Testis (tissue), 3 donors: ENCODE measurements around the gene PYHIN1. TPM values are rescaled to one million over a fixed set of nuclear protein-coding genes. Genes with fewer than 3 reads are reported as not detected.
"Not testable (repeated sequence)": the region's sequence is repeated elsewhere in the genome, so short reads cannot be mapped to it uniquely, and the experiment has no call there.

Experiments used
- DNase-seq: peaks from one replicate; pipeline ENCODE4 v3.0.0-alpha.2; 2019
- H3K27ac ChIP-seq, 2 donors: fragments of 200-600 bp; sonication (generic); one replicate each; pipeline ENCODE4 v1.5.1; 2019
- H3K27me3 ChIP-seq: fragments of 200-600 bp; sonication (generic); one replicate; pipeline ENCODE4 v1.5.1; 2019
- H3K36me3 ChIP-seq: fragments of 200-600 bp; sonication (generic); one replicate; pipeline ENCODE4 v1.5.1; 2017; ENCODE audit warnings: low read depth; ENCODE audit errors: missing control alignments
- H3K4me1 ChIP-seq: fragments of 200-600 bp; sonication (generic); one replicate; pipeline ENCODE4 v1.5.1; 2019
- H3K4me3 ChIP-seq, 2 donors: fragments of 200-600 bp; sonication (generic); one replicate each; pipeline ENCODE4 v1.5.1; 2017 to 2019
- H3K9me3 ChIP-seq: fragments of 200-600 bp; sonication (generic); one replicate; pipeline ENCODE4 v1.5.1; 2017
- POLR2A ChIP-seq: fragments of 450-650 bp; IDR thresholded peaks from one replicate; pipeline ENCODE4 v1.6.1; 2017; ENCODE audit warnings: antibody characterized with exemption, mild to moderate bottlenecking, moderate library complexity
- WGBS, 2 donors: methylation state at CpG; one replicate each; pipeline ENCODE4 v1.1.5; 2018; 5-methylcytosine and 5-hydroxymethylcytosine counted together
- intact Hi-C: fragments of 100-400 bp; cut with DNase I; formaldehyde crosslinking; loops from one replicate; pipeline ENCODE4 v1.15.1; 2023; ENCODE audit warnings: low total_unique reads
- polyA plus RNA-seq: library from polyadenylated mRNA; stranded (reverse); fragments of 350-450 nt; fragmentation: Illumina TruSeq; extraction: RNeasy Lipid Tissue Mini Kit (QIAGEN cat#74804); gene quantifications from one replicate; pipeline ENCODE4 v1.2.3, GENCODE V29; 2014; ENCODE audit warnings: low read depth, low replicate concordance; ENCODE audit not compliant: insufficient read depth
- total RNA-seq, 2 donors: library from RNA; depleted of rRNA; stranded (reverse); fragments of >200 nt; gene quantifications; one replicate each; pipeline ENCODE4 v1.2.3, GENCODE V29; 2016
- TF ChIP-seq, protein P1 (sequence below), 3 experiments: fragments of 450-650 bp in 2 of 3; fragments of 200-600 bp in 1 of 3; sonication (generic) in 1 of 3; IDR thresholded peaks; one replicate each; pipeline ENCODE4 v1.5.1; 2016 to 2019; ENCODE audit warnings: antibody characterized with exemption in 3 of 3, mild to moderate bottlenecking in 2 of 3, moderate library complexity in 1 of 3

PYHIN1 gene
- total and polyA plus RNA-seq, 3 donors from 2014 or later: 0.56 to 1.2 (median 0.58) TPM

DNA sequence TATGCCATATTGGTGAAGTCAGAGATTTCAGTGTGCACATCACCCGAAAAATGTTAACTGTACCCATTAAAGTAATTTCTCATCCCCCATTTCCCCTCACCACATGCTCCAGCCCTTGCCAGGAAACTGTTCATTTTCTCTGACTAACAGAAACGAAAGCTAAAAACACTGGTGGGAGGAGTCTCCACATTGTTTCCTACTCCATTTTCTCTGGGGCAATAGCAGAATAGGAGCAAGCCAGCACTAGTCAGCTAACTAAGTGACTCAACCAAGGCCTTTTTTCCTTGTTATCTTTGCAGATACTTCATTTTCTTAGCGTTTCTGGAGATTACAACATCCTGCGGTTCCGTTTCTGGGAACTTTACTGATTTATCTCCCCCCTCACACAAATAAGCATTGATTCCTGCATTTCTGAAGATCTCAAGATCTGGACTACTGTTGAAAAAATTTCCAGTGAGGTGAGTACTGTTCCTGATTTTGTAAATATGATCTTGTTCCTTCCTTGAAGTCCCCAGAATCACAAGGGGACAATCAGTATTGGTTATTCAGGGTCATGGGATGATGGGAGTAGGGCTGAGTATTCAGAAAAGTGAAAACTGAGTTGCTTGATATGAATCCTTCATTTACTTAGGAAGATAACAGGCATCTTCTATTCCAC lies 78.5 kb downstream of the PYHIN1 start, which contains the start of gene IFI16:
Gene IFI16, plus strand, starts transcription at position 204 of the 658 bp plus-strand sequence. CDS start 4,774 bp downstream, outside the sequence.
- peak; percentile 65 for DNase-seq
- intact Hi-C loops: no loop called here
- peaks cover 11% of the 10 kb centered on the region for H3K4me1 ChIP-seq

GRCh38 chr1:159010391-159010790 lies 79.0 kb downstream of the PYHIN1 start:
- no peak for DNase-seq
- TF ChIP-seq, protein P1, sequence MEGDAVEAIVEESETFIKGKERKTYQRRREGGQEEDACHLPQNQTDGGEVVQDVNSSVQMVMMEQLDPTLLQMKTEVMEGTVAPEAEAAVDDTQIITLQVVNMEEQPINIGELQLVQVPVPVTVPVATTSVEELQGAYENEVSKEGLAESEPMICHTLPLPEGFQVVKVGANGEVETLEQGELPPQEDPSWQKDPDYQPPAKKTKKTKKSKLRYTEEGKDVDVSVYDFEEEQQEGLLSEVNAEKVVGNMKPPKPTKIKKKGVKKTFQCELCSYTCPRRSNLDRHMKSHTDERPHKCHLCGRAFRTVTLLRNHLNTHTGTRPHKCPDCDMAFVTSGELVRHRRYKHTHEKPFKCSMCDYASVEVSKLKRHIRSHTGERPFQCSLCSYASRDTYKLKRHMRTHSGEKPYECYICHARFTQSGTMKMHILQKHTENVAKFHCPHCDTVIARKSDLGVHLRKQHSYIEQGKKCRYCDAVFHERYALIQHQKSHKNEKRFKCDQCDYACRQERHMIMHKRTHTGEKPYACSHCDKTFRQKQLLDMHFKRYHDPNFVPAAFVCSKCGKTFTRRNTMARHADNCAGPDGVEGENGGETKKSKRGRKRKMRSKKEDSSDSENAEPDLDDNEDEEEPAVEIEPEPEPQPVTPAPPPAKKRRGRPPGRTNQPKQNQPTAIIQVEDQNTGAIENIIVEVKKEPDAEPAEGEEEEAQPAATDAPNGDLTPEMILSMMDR (IDR thresholded peaks at IDR 0.05): no peak
- no peak for TF ChIP-seq POLR2A
- Histone ChIP-seq H3K36me3 (no peaks in the 10 kb centered on the region), H3K4me3 (peak overlapping the region; percentile 53 to 61), H3K9me3 (no peaks in the 10 kb centered on the region), H3K4me1 (peaks cover 5% of the 10 kb centered on the region), H3K27ac (peak overlapping the region; percentile 73 to 89), H3K27me3 (no peaks in the 10 kb centered on the region)
- WGBS, 2 donors: 35 to 42% methylated on average over 5 of the region's 5 CpGs
- intact Hi-C loops: no loop called here

More for the DNA sequence above, 78.5 kb downstream of the PYHIN1 start, which contains the start of gene IFI16:
- H3K27ac ChIP-seq: peak within 1 kb of the TSS; percentile 73 to 89
- WGBS, 2 donors: 22 to 29% methylated on average over 5 of the region's 5 CpGs
- peak within 1 kb of the TSS; percentile 53 to 61 for H3K4me3 ChIP-seq
- H3K9me3 ChIP-seq: no peaks in the 10 kb centered on the region
- no peaks in the 10 kb centered on the region for H3K27me3 ChIP-seq
- TF ChIP-seq, protein P1 (IDR thresholded peaks at IDR 0.05): no peak
- no peak for TF ChIP-seq POLR2A
- no peaks in the 10 kb centered on the region for H3K36me3 ChIP-seq

DNA sequence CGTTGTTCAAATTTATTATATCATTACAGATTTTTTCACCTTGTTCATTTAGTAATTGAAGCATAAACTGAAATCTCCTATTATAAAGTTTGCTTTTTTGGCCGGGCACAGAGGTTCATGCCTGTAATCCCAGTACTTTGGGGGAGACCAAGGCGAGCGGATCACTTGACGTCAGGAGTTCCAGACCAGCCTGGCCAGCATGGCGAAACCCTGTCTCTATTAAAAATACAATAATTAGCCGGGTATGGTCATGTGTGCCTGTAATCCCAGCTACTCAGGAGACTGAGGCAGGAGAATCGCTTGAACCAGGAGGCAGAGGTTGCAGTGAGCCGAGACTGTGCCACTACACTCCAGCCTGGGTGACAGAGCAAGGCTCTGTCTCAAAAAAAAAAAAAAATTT lies 79.6 kb downstream of the PYHIN1 start:
- H3K27me3 ChIP-seq, intact Hi-C loops, H3K36me3 ChIP-seq, H3K9me3 ChIP-seq, DNase-seq, H3K4me1 ChIP-seq: not testable (repeated sequence)
- 47 to 52% methylated on average over 9 of the region's 9 CpGs for WGBS, 2 donors
- peak overlapping the region; percentile 34 to 89 for H3K27ac ChIP-seq
- peak overlapping the region; percentile 53 to 61 for H3K4me3 ChIP-seq

DNA sequence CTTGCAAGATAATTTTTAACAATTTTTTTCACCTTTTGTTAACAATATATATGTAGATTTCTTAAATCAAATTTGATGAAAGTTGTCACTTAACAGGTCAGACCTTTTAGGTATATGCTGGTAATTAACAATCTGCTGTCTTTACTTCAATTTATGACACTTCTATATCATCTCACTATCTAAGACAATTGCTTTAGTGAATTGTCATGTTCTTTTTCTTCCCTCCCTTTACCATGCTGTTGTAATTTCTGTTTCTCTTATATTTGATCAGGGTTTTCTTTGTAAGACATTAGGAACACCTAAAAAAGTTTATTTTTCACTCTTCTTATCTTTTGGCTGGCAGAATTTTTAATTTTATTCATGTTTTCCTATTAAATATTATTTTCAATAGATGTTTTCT lies 80.4 kb downstream of the PYHIN1 start:
- TF ChIP-seq, protein P1 (IDR thresholded peaks at IDR 0.05): no peak
- no peak for TF ChIP-seq POLR2A
- Histone ChIP-seq H3K36me3 (no peaks in the 10 kb centered on the region), H3K27ac (peak overlapping the region in 1 of 2 donors; percentile 41), H3K9me3 (no peaks in the 10 kb centered on the region), H3K27me3 (no peaks in the 10 kb centered on the region), H3K4me1 (no peaks in the 10 kb centered on the region), H3K4me3 (peak overlapping the region in 1 of 2 donors; percentile 61)
- intact Hi-C loops: no loop called here
- no peak for DNase-seq

DNA sequence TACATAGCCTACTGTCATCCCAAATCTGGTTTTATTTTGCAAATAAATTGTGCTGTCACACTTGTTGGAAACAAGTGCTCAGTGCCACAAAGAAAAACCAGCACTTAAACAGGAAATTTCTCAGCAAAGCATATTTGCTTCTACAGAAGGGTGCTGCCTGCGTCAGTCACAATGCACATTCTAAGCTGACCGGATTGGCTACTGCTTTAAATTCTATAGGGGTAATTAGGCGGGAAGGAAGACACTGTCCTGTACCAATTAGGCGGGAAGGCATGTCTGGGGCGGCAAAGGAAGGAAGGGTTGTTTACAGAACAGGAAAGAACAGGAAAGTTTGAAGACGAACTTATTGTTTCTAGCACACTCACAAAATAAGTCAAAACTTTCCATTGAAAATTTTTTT lies 81.1 kb downstream of the PYHIN1 start:
- peak overlapping the region in 1 of 2 donors; percentile 41 for H3K27ac ChIP-seq
- intact Hi-C loops: no loop called here
- TF ChIP-seq POLR2A: no peak
- TF ChIP-seq, protein P1 (IDR thresholded peaks at IDR 0.05): no peak
- peak overlapping the region in 1 of 2 donors; percentile 0 for H3K4me3 ChIP-seq
- H3K36me3 ChIP-seq: no peaks in the 10 kb centered on the region
- no peaks in the 10 kb centered on the region for H3K4me1 ChIP-seq
- no peaks in the 10 kb centered on the region for H3K27me3 ChIP-seq
- WGBS, 2 donors: 66 to 74% methylated on average over 6 of the region's 6 CpGs
- DNase-seq: no peak
- H3K9me3 ChIP-seq: no peaks in the 10 kb centered on the region
